Activated CD8-positive, alpha-beta memory T cell treated with anti-CD3 and anti-CD28 coated beads, Interleukin-2, amount 50 U/mL, for 1 hour (primary cell): ENCODE results near the gene PRDX5.

Experiments
- DNase-seq: peaks from one replicate; pipeline ENCODE4 v3.0.0-alpha.2; 2020; ENCODE audit errors: extremely low read depth

The PRDX5 gene

DNA sequence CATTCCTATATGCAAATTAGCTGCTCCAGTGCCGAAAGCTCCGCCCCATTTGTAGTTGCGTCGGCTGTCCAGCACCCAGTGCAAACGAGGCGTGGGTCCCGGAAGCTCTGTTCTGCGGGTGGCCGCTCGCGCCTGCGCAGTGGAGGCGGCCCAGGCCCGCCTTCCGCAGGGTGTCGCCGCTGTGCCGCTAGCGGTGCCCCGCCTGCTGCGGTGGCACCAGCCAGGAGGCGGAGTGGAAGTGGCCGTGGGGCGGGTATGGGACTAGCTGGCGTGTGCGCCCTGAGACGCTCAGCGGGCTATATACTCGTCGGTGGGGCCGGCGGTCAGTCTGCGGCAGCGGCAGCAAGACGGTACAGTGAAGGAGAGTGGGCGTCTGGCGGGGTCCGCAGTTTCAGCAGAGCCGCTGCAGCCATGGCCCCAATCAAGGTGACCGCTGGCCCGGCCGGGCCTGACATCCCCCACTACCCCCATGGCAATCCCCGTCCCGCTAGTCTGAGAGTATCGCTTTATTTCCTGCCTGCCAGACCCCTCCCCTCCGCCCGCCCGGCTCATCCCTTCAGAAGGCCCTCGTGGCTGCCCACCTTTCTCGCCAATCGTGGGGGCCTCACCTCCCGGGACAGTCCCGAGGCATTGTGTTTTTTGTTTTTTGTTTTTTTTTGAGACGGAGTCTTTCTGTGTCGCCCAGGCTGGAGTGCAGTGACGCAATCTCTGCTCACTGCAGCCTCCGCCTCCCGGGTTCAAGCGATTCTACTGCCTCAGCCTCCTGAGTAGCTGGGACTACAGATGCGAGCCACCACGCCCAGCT is at the start of gene PRDX5:
Gene PRDX5, plus strand, starts transcription at position 161 of the 805 bp plus-strand sequence. Its CDS starts 95 bp downstream, at position 256.
- peak; percentile 86 for DNase-seq

- DNase-seq: no peak
Measured at GRCh38 chr11:64268893-64269539, 48.9 kb upstream of the PRDX5 start.

GRCh38 chr11:64269540-64270220 is 48.2 kb upstream of the PRDX5 start:
- peak; percentile 94 for DNase-seq

- DNase-seq: no peak
Measured at GRCh38 chr11:64275031-64275800, 42.7 kb upstream of the PRDX5 start.

- DNase-seq: no peak
Measured at GRCh38 chr11:64275841-64276240, 42.1 kb upstream of the PRDX5 start.

DNA sequence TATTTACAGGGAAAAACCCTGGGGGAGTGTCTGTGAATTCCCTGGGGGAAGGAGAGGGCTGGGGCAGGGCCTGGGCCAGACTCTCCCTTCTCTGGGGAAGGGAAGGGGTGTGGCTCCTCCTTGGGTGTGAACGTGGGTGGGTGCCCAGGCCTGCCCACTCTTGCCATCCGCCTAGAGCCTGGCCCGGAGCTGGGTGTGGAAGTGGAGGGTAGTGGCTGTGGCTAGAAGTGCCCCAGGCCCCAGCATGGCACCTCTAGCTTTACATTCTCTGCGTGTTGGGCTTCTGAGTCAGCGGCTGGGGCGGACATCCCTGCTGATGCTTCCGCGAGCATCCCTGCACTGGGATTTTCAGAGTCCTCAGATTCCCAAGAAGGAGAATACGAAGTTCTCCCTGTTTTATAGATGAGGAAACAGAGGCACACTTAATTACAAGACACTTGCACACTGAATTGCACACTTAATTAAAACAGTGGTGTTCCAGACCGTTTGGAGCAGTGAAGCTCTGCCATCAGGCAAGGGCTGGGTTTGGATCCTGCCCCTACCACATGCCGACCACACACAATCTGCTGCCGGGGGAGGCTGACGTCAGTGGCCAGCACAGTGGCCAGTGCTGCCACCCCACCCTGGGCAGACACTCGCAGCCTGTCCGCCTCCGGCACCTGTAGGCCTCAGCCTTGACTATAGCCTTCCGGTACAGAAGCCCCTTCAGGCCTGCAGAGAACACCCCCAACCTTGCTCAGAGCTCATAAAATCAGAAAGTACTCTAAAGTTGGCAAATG is 41.1 kb upstream of the PRDX5 start:
- DNase-seq: no peak

- no peak for DNase-seq
Measured at GRCh38 chr11:64278576-64279190, 39.2 kb upstream of the PRDX5 start.

- DNase-seq: no peak
Measured at GRCh38 chr11:64281957-64282770, 35.8 kb upstream of the PRDX5 start.

GRCh38 chr11:64283092-64283491 is 34.8 kb upstream of the PRDX5 start:
- DNase-seq: no peak

DNA sequence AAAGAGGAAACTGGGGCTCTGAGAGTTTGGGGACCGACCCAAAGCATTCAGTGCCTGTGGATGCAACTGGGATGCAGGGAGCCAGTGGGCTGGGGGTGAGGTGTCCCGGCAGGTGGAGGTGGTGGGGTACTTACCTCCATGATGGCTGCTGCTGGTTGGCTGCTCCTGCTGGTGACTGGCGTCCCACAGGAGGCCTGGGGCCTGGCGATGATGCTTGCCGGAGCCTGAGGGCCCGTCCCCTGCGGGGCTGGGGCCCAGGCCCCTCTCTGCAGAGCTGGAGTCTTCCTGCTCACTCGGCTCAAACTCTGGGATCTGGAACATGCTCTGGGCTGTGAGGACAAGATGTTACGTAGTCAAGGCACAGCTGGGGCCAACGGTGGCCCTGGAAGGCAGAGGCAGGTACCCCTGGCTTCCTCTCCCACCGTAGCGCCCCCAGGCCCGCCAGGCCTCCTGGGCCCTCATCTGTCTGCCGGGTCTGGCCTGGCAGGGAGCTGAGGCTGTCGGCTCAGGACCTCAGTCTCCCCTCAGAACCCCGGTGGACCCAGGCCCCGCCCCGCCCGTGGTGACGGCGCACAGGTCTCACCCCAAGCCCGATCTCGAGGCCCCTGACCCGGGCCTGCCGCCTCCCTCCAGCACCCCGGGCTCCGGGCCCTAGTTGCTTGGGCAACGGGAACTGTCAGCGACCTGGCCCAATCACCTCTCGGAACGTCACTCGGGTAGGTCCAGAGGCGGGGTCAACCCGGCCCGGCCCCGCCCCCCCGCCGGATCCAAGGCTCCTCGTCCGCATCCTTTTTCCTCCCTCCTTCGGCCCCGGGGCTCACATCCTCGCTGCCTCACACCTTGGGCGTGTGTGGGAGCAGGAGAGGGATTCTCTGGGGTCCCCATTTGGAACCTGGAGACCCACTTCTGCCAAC is 33.6 kb upstream of the PRDX5 start, which contains the start of gene BAD:
Gene BAD, minus strand, starts transcription at position 618 of the 914 bp plus-strand sequence. Its CDS starts 297 bp downstream, at position 321.
- DNase-seq: peak; percentile 76

DNA sequence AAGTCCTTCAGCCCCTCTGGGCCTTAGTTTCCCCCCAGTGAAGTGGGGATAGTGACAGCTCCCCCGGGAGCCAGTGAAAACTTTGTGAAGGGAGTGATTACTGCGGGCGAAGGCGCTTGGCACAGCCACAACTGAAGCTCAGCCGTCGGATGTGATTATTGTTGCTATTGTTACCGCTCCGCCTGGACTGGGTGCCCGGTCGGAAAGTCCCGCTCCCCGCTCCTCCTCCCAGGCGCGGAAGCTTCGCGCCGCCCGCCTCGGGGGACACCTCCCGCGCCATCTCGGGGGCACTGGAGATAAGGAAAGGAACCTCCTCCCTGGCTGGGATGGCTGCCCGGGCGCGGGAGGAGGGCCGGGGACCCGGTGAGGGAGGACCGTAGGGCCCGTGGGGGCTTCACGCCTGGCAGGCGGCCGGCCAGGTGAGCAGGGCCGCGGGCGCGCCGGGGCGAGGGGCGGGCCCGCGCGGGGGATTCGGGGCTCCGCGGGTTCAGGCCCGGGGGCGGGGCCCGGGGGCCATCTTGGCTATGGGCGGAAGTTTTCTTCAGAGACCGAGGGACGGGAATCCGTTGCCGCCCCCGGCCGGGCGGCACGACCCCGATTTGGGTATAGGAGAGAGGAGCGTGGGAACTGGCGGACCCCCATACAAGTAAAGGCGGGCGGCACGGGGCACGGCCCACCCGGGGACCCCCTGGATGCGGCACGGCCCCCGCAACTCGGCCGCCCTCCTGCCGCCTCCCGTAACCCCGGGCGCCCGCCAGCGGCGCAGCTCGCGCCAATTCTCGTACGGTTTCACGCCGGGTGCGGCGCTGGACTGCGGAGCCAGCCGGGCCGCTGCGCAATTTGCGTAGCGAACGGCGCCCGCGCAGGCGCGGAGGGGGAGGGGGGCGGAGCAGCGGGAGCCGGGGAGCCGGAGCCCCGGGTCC is 32.7 kb upstream of the PRDX5 start, which contains the start of gene GPR137:
Gene GPR137, plus strand, starts transcription at position 887 of the 923 bp plus-strand sequence. CDS start 677 bp downstream, outside the sequence.
- peak; percentile 50 for DNase-seq

GRCh38 chr11:64285885-64286800 is 31.8 kb upstream of the PRDX5 start:
- DNase-seq: no peak

GRCh38 chr11:64286801-64287159 is 31.1 kb upstream of the PRDX5 start:
- no peak for DNase-seq

DNA sequence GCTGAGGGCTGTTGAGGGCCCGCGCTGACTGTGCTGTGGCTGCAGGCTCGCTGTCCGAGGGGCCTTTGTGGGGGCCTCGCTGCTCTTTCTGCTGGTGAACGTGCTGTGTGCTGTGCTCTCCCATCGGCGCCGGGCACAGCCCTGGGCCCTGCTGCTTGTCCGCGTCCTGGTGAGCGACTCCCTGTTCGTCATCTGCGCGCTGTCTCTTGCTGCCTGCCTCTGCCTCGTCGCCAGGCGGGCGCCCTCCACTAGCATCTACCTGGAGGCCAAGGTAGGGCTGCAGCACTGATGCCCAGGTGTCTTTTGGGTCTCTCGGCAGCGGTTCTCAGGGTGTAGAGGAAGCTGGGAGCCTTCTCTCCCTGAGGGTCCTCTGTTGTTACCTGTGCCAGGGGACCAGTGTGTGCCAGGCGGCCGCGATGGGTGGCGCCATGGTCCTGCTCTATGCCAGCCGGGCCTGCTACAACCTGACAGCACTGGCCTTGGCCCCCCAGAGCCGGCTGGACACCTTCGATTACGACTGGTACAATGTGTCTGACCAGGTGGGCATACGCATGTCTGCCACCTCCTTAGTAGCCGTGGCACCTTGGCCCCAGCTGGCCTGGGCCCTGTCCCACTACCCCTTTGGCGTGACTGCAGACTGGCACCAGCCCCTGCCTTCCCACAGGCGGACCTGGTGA is 30.1 kb upstream of the PRDX5 start:
- no peak for DNase-seq

DNA sequence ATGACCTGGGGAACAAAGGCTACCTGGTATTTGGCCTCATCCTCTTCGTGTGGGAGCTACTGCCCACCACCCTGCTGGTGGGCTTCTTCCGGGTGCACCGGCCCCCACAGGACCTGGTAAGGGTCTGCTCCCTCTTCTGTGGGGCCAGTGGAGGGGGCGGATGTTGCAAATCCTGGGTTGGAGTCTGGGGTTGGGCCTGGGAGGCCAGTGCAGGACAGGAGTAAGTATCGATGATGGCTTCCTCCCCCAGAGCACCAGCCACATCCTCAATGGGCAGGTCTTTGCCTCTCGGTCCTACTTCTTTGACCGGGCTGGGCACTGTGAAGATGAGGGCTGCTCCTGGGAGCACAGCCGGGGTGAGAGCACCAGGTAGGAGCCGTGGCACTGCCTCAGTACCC is 29.6 kb upstream of the PRDX5 start:
- no peak for DNase-seq
